Stimulated activated naive CD8-positive, alpha-beta T cell treated with anti-CD3 and anti-CD28 coated beads, Interleukin-15, amount 100 ng/mL, for 72 hours (primary cell): ENCODE measurements around the gene DLGAP4.
A peak's percentile ranks its signal among the peaks of the same experiment; 100 is the strongest.

Source experiments
- ATAC-seq: fragments of 150-1000 bp; cut with Tn5 transposase; 2 replicates; pipeline ENCODE4 v1.10.0; 2021; ENCODE audit warnings: mild to moderate bottlenecking, moderate library complexity
- DNase-seq, 2 donors: peaks; one replicate each; pipeline ENCODE4 v3.0.0; 2021 to 2022
- H3K27ac Mint-ChIP-seq, 2 donors: one replicate each; pipeline ENCODE4 v1.8.0; 2022; ENCODE audit warnings: mild to moderate bottlenecking in 2 of 2, mixed read lengths in 2 of 2, moderate library complexity in 2 of 2
- H3K27me3 Mint-ChIP-seq: one replicate; pipeline ENCODE4 v1.8.0; 2022; ENCODE audit warnings: mixed read lengths
- H3K4me1 Mint-ChIP-seq: one replicate; pipeline ENCODE4 v1.8.0; 2022; ENCODE audit warnings: mild to moderate bottlenecking, mixed read lengths
- H3K4me3 Mint-ChIP-seq, 2 donors: one replicate each; pipeline ENCODE4 v1.8.0; 2022; ENCODE audit warnings: mild to moderate bottlenecking in 2 of 2, mixed read lengths in 2 of 2, moderate library complexity in 1 of 2
- H3K9me3 Mint-ChIP-seq, 2 donors: one replicate each; pipeline ENCODE4 v1.8.0; 2022; ENCODE audit warnings: mixed read lengths in 2 of 2

Gene DLGAP4

DNA sequence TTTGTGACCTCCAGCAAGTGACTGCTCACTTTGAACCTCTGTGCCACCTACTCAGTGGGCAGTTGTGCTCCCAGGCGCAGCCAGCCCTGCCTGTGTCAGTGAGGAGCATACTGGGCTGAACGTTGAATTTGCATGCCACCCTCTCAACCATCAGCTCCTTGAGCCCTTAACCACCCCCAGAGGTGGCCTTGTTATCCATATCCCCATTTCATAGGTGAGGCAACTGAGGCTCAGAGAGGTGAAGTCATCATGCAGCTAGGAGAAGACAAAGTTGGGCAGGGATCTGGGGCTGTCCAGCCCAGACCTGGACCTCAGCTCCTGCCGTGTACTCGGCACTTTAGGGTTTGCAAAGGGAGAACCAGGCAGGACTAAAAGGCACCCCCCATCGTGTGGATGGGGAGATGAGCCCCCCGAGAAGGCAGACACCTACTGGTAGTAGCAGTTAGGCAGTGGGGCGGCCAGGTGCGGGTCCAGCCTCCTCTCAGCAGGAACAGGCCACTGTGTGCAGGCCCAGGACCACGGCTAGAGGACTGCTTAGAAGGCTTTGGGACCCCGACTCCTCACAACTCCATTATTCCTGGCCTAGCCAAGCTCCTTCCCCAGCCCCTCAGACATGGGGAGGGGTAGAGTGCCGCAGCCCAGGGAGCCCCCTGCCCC is 134.4 kb downstream of the DLGAP4 start:
- no peaks in the 10 kb centered on the region for H3K9me3 Mint-ChIP-seq
- peaks cover 17% of the 10 kb centered on the region for H3K27me3 Mint-ChIP-seq
- no peak overlapping the region for H3K27ac Mint-ChIP-seq
- DNase-seq (no peak), ATAC-seq (no peak)
- no peaks in the 10 kb centered on the region for H3K4me1 Mint-ChIP-seq
- H3K4me3 Mint-ChIP-seq, result no peak overlapping the region

DNA sequence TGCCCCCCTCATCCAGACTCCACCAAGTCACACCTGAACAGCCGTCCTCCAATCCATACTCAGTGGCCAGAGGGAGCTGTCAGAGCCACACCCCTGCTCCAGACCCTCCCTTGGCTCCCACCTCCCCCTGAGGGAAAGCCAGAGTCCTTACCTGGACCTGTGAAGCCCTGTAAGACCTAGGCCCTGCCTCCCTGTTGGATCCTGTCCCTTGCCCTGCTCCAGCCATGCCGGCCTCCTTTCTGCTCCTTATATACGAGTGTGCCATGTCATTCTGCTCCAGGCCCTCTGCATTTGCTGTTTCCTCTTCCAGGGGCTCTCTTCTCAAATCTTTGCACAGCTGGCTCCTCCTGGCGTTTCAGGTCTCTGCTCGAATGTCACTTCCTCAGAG is 134.9 kb downstream of the DLGAP4 start:
- H3K4me3 Mint-ChIP-seq, result no peak overlapping the region
- H3K9me3 Mint-ChIP-seq, result no peaks in the 10 kb centered on the region
- H3K4me1 Mint-ChIP-seq, result no peaks in the 10 kb centered on the region
- H3K27me3 Mint-ChIP-seq, result peaks cover 16% of the 10 kb centered on the region
- ATAC-seq (no peak), DNase-seq (no peak)
- H3K27ac Mint-ChIP-seq, result no peak overlapping the region

DNA sequence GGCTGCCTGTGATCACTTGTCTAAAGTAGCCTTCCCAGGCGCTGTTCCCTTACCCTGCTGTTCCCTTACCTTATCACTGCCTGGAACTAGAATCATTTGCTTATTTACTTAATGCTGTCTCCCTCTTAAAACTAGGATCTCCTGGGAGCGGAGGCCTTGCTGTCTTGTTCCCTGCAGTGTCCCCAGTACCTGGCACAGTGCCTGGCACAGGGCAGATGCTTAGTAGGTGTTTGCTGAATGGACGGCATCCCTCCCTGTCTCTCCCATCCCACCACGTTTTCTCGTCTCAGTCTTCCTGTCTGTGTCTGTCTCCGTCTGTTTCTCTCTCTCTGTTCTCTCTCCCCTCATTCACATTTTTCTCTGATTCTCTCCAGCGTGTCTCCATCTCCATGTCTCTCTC is 135.3 kb downstream of the DLGAP4 start:
- DNase-seq (no peak), ATAC-seq (no peak)
- H3K27me3 Mint-ChIP-seq, result peaks cover 12% of the 10 kb centered on the region
- peak overlapping the region in 1 of 2 donors; percentile 1 for H3K27ac Mint-ChIP-seq
- H3K4me1 Mint-ChIP-seq, result no peaks in the 10 kb centered on the region
- no peaks in the 10 kb centered on the region for H3K9me3 Mint-ChIP-seq
- H3K4me3 Mint-ChIP-seq, result no peak overlapping the region

DNA sequence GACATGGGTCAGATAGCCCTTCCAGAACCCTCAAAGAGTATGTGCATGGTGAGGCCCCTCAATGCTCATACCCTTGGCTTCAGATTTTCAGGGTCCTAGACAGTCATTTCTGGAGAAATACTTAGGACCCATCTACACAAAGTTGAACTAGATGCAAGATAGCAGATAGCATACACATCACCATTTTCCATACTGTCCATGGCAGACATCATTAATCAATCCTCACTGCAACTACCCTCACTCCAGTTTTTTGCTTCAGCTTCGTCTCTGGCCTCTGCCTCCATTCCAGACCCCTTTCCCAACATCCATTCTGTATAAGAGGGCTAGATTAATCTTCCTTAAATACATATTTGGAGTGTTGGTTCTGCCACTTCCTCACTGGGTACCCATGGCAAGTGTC is 139.7 kb downstream of the DLGAP4 start:
- DNase-seq (no peak), ATAC-seq (no peak)
- Mint-ChIP-seq H3K27me3 (no peaks in the 10 kb centered on the region), H3K9me3 (no peaks in the 10 kb centered on the region), H3K4me3 (no peak overlapping the region), H3K4me1 (no peaks in the 10 kb centered on the region), H3K27ac (no peak overlapping the region)

DNA sequence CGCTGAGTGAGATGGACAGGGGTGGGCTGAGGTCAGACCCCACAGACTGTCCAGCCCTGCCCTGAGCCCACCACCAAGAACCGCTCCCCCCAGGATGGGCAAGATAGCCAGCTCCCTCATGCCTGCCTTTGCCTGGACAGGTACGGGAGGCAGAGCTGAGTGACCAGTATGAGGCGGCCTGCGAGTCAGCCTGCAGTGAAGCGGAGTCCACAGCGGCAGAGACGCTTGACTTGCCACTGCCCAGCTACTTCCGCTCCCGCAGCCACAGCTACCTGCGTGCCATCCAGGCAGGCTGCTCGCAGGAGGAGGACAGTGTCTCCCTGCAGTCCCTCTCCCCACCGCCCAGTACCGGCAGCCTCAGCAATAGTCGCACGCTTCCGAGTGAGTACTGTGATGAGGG is 140.4 kb downstream of the DLGAP4 start:
- H3K4me3 Mint-ChIP-seq, result no peak overlapping the region
- ATAC-seq, result no peak

DNA sequence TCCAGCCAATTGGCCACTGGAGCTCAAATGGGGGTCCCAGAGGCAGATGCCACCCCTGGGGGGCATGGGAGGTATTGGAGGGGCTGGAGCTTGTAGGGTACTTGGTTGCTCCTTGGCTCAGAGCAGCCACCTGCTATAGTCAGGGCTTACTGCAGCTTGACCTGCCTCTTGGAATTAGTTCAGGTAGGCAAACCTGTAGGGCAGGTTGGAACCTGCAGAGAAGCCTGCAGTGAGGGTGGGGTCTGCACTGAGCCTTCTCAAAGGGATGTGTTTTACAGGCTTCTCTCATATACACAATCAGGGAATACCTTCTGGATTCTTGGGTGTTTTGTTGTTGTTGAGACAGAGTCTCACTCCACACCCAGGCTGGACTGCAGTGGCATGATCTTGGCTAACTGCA is 141.0 kb downstream of the DLGAP4 start:
- DNase-seq, result no peak
- no peak overlapping the region for H3K4me3 Mint-ChIP-seq
- no peak for ATAC-seq
- H3K27ac Mint-ChIP-seq, result no peak overlapping the region
- no peaks in the 10 kb centered on the region for H3K9me3 Mint-ChIP-seq
- H3K4me1 Mint-ChIP-seq, result no peaks in the 10 kb centered on the region
- H3K27me3 Mint-ChIP-seq, result no peaks in the 10 kb centered on the region

More for the DNA sequence above, 140.4 kb downstream of the DLGAP4 start:
- Mint-ChIP-seq H3K4me1 (no peaks in the 10 kb centered on the region), H3K27me3 (no peaks in the 10 kb centered on the region), H3K27ac (no peak overlapping the region), H3K9me3 (no peaks in the 10 kb centered on the region)
- no peak for DNase-seq

DNA sequence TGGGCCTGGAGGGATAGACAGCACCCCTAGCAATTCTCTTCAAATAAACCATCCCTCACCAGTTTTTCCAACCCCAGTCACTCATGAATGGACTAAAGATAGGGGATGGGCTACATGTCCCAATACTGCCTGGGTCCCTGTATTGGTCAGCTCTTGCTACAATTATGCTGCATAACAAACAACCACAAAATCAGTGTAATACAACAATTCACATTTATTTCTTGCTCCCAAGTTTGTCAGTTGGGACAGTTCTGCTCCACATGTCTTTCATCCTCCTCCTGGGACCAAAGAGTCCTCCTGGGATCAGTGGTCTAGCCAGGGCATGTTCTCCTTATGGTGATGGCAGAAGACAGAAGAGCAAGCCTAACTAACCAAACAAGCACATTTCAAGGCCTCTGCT is 143.5 kb downstream of the DLGAP4 start:
- no peaks in the 10 kb centered on the region for H3K4me1 Mint-ChIP-seq
- DNase-seq, result no peak
- no peak overlapping the region for H3K4me3 Mint-ChIP-seq
- no peak overlapping the region for H3K27ac Mint-ChIP-seq
- ATAC-seq, result no peak
- H3K9me3 Mint-ChIP-seq, result no peaks in the 10 kb centered on the region
- no peaks in the 10 kb centered on the region for H3K27me3 Mint-ChIP-seq

DNA sequence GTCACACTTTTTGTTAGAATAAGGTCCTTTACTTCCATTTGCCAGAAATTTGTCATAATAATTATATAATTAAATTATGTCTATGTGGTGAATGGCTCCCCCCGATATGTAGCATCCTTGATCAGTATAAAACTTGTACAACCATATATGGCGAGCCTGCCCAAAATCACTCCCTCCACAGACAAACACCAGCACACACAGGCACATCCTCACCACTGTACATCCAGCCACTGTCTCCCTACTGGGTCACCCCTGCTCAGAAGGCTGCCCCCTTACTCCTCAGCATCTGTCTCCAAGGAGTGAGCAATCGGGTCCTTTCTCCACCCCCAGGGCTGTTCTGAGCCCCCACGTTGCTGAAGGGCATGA is 148.2 kb downstream of the DLGAP4 start:
- DNase-seq (no peak), ATAC-seq (no peak)
- Mint-ChIP-seq H3K4me3 (no peak overlapping the region), H3K27ac (no peak overlapping the region), H3K27me3 (peaks cover 10% of the 10 kb centered on the region), H3K9me3 (no peaks in the 10 kb centered on the region), H3K4me1 (no peaks in the 10 kb centered on the region)

DNA sequence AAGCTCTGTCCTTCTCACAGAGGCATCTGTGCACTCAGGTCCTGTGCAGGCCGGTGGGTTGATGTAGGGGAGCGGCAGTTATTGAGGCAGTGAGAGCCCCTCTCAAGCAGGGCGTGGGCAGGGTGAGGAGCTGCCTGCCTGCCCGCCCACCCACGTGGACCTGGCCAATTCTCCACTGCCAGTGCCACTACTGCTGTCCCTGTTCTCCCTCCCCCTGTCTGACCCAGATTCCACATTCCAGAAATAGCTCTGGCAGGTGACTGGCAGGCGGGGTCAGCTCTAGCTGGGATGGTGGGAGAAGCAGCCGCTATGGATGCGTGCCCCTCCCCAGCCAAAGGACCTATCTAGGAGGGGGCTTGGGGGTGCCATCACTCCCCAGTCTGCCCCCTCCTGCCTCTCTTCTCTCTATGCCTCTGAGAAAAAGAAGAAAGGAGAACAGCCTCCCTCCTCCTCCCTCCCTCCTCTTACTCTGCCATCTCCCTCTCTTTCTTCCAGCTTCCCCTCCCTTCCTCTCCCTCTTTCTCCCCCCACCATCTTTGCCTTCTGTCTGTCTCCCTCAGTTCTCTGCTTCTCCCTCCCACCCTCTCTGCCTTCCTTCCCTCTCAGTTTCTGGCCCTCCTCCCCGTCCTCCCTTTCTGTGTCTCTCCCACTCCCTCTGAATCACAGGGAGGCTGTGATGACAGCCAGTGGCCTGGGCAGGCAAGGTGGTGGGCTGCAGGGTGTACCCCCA is 148.7 kb downstream of the DLGAP4 start:
- no peak for ATAC-seq
- no peak overlapping the region for H3K4me3 Mint-ChIP-seq
- DNase-seq, result no peak
- H3K4me1 Mint-ChIP-seq, result no peaks in the 10 kb centered on the region
- H3K9me3 Mint-ChIP-seq, result no peaks in the 10 kb centered on the region
- peaks cover 10% of the 10 kb centered on the region for H3K27me3 Mint-ChIP-seq
- H3K27ac Mint-ChIP-seq, result no peak overlapping the region

DNA sequence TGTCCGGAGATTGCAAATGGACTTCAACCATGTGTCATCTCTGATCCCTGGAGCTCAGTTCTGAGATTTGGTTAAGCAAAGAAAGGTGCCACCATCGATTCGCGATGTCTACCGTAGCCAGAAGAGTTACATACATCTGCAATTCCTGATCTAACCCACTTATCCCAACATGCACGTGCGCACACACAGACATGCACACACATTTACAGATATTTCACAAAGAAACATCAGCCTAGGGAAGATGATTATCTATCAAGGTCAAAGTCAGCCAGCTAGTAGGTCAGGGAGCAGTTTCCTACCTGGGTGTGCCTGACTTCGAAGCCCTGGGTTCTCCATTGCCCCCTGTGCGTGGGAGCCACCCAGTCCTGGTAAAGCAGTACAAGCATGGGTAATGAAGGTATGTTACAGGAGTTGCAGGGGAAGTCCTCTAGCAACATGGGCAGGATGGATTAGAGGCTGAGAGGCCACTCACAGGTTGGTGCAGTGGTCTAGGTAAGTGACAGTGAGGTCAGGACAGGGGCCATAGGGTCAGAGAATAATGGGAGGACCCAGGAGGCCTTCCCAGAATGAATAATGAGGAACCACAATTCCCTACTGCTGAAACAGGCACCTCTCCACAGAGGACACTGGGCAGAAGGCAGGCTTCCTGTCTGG is 150.0 kb downstream of the DLGAP4 start:
- Mint-ChIP-seq H3K27me3 (peaks cover 10% of the 10 kb centered on the region), H3K27ac (no peak overlapping the region), H3K9me3 (no peaks in the 10 kb centered on the region), H3K4me3 (no peak overlapping the region), H3K4me1 (peaks cover 7% of the 10 kb centered on the region)
- ATAC-seq (no peak), DNase-seq (no peak)

DNA sequence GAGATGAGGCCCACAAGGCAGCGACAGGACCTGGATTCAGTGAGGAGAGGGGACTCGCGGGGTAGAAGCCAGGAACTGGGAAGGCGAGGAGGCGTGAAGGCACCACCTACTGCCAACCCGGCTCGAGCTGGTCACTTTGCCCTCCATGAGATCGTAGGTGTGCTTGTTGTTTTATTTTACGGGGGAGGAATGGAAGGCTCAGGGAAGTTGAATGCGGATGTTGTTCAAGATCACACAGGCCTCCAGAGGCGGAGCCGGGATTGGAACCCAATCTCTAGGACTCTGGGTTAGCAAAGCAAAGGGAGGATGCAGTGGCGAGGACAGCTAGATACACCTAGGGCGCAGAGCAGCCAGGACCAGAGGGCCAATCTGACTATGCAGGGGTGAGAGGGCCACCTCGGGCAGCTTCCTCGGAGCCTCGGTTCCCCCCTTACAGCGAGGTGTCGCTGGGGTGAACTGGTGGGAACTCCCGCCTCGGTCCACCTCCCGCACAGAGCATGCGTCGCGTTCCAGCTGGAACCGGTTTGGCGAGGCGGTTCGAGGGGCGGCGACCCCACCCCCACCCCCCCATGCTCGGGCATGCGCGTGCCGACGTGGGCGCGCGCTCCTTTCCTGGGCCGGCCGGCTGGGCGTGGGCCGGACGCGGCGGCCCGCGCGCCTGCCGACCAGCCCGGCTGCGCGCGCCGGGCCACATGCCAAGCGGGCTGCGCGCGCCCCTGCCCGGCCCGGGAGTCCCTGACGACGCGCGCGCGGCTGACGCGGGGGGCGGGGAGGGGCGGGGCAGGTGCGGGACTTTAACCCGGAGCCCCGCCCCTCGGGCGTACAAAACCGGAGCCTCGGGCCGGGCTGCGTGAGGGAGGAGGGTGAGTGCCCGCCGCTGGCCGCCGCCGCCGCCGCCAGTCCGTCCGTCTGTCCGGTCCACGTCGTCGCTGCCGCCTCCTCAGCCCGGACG is 154.8 kb downstream of the DLGAP4 start:
- H3K4me3 Mint-ChIP-seq, result peak overlapping the region; percentile 77 to 81
- H3K27ac Mint-ChIP-seq, result peak overlapping the region in 1 of 2 donors; percentile 67
- peaks cover 50% of the 10 kb centered on the region for H3K4me1 Mint-ChIP-seq
- H3K9me3 Mint-ChIP-seq, result no peaks in the 10 kb centered on the region
- peaks cover 2% of the 10 kb centered on the region for H3K27me3 Mint-ChIP-seq
- DNase-seq (peak; percentile 78 to 84), ATAC-seq (peak; percentile 78)

DNA sequence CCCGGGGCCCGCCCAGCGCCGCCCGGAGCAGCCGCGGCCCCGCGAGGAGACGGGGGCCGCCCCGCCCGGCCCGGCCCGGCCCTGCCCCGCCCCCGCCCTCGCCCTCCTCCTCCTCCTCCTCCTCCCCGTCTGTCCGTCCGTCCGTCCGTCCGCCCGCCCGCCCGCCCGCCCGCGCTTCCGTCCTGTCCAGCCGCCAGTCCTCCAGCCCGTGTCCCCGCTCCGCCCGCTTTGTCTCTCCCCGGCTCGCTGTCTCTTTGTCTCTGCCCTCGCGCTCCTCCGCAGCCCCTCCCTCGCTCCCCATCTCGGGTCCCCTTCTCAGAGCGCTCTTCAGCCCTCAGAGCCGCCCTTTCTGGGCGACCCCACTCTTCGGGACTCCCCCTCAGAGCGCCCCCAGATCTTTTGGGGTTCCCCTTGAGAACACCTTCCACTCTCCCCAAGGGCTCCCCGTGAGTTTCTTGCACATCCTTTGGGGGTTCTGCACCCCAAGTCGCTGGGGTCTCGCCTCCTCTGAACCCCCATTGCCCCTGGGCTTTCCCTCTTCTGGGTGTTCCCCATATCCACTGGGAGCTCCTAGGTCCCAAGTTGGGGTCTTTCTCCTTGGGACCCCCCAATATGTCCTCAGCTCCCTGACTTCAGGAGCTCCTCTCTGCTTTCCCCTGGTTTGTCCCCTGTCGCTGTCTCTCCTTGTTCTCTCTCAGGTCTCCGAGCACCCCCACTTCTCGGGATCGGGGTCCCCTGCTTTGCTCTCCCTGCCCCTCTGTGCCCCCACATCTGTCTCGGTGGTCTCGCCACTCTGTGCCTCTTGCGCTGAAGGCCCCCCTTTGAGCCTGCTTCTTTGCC is 155.7 kb downstream of the DLGAP4 start:
- H3K4me3 Mint-ChIP-seq, result peak overlapping the region; percentile 95 to 97
- H3K9me3 Mint-ChIP-seq, result no peaks in the 10 kb centered on the region
- no peaks in the 10 kb centered on the region for H3K27me3 Mint-ChIP-seq
- ATAC-seq (peak; percentile 29), DNase-seq (peak in 1 of 2 donors; percentile 40)
- H3K4me1 Mint-ChIP-seq, result peaks cover 59% of the 10 kb centered on the region
- H3K27ac Mint-ChIP-seq, result peak overlapping the region; percentile 79 to 95

DNA sequence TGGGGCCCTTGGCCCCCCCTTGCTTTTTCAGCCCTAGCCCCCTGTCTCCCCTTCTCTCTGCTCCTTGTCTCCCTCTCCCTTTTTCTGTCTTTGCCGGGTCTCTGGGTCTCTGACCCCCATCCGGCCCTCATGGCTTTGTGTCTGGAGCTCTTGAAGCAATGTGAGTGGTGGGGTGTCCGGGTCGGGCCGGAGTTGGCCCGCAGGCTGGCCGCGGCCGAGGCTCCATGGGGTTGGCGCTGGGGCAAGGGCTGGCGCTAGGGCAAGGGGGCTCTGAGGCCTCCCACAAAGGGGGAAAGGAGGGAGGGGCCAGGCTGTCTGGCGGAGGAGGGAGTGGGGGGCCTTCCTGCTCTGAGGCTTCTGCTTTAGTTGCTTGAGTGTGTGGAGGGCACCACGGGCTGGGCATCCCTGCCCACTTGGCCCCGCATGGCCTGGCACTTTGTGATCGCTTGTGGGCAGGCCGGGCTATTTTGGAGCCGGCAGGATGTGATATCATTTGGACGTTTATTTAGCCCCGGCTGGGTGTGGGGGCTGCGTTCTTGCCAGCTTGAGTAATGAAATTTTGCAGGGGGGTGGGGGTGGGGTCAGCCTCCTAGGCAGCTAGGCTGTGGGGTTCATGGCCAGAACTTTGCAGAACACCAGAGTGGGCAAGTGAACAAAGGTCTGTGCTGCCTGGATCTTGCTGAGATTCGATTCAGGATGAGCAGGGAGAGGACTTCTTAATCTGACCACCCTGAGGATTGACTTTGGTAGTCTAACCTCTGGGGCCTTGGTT is 156.5 kb downstream of the DLGAP4 start:
- Mint-ChIP-seq H3K4me1 (peaks cover 67% of the 10 kb centered on the region), H3K27me3 (no peaks in the 10 kb centered on the region), H3K9me3 (no peaks in the 10 kb centered on the region), H3K27ac (peak overlapping the region; percentile 79 to 95), H3K4me3 (peak overlapping the region; percentile 95 to 97)
- DNase-seq (no peak), ATAC-seq (no peak)
